ENCODE measurements around the gene PLAGL2. TPM values are rescaled to one million over a fixed set of nuclear protein-coding genes. Genes with fewer than 3 reads are reported as not detected.
"Not testable (repeated sequence)": the region's sequence is repeated elsewhere in the genome, so short reads cannot be mapped to it uniquely, and the experiment has no call there.

PLAGL2 gene
- polyA plus RNA-seq, 1 donor from 2014 or later, result 2.7 TPM

GRCh38 chr20:32248043-32248442 is 40.5 kb upstream of the PLAGL2 start:
- H3K9me3 ChIP-seq (ENCODE audit: low read length), result no peaks in the 10 kb centered on the region
- H3K4me2 ChIP-seq (ENCODE audit: low read length), result no peak overlapping the region
- no peak overlapping the region for H3K4me3 ChIP-seq (ENCODE audit: low read length)
- TF ChIP-seq REST (IDR thresholded peaks at IDR 0.05; ENCODE audit: borderline replicate concordance) (no peak), RAD21 (conservative IDR thresholded peaks at IDR 0.05) (no peak), MXI1 (conservative IDR thresholded peaks at IDR 0.05; ENCODE audit: poor library complexity, severe bottlenecking) (no peak), EP300 (conservative IDR thresholded peaks at IDR 0.05; ENCODE audit: poor library complexity, severe bottlenecking) (no peak), SMC3 (conservative IDR thresholded peaks at IDR 0.05; ENCODE audit: poor library complexity) (no peak), TAF1 (IDR thresholded peaks at IDR 0.05; ENCODE audit: low read depth) (no peak), POLR2AphosphoS5 (IDR thresholded peaks at IDR 0.05) (no peak), CTCF (IDR thresholded peaks at IDR 0.05; ENCODE audit: poor library complexity, severe bottlenecking) (no peak), EZH2 (IDR thresholded peaks at IDR 0.05; ENCODE audit: borderline replicate concordance, insufficient read depth, low read length, poor library complexity, severe bottlenecking) (no peak)
- no peak overlapping the region for H2AFZ ChIP-seq (ENCODE audit: low read depth, low read length)
- no peaks in the 10 kb centered on the region for H3F3A ChIP-seq (ENCODE audit: insufficient read depth, low read length, poor library complexity, severe bottlenecking)
- no peaks in the 10 kb centered on the region for H3K9me2 ChIP-seq (ENCODE audit: insufficient read depth, low read length)
- H3K36me3 ChIP-seq (ENCODE audit: insufficient read depth, low read length), result no peaks in the 10 kb centered on the region
- no peaks in the 10 kb centered on the region for H4K20me1 ChIP-seq (ENCODE audit: insufficient read depth)
- no peak overlapping the region for H3K9ac ChIP-seq (ENCODE audit: low read length)
- H3K27me3 ChIP-seq (ENCODE audit: insufficient read depth, low read depth, low read length), result no peaks in the 10 kb centered on the region
- H3K79me2 ChIP-seq (replicated peaks; ENCODE audit: insufficient read depth, low read length), result no peaks in the 10 kb centered on the region
- H3K27ac ChIP-seq (ENCODE audit: low read length), result no peak overlapping the region

- not testable (repeated sequence) for H3K27me3 ChIP-seq (ENCODE audit: insufficient read depth, low read depth, low read length)
Measured at GRCh38 chr20:32246208-32246607, 38.7 kb upstream of the PLAGL2 start.

DNA sequence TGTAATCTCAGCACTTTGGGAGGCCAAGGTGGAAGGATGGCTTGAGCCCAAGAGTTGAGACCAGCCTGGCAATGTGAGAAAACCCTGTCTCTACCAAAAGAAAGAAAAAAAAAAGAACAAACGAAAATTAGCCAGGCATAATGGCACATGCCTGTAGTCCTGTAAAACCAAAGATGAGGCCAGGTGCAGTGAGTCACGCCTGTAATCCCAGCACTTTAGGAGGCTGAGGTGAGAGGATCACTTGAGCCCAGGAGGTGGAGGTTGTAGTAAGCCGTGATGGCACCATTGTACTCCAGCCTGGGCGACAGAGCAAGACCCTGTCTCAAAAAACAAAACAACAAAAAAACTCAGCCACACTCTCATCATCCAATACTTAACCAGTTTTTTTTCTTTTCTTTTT is 37.4 kb upstream of the PLAGL2 start:
- Histone ChIP-seq H3K79me2 (replicated peaks; ENCODE audit: insufficient read depth, low read length) (no peaks in the 10 kb centered on the region), H2AFZ (ENCODE audit: low read depth, low read length) (no peak overlapping the region), H3K9me2 (ENCODE audit: insufficient read depth, low read length) (no peaks in the 10 kb centered on the region), H3K9ac (ENCODE audit: low read length) (no peak overlapping the region), H3K36me3 (ENCODE audit: insufficient read depth, low read length) (no peaks in the 10 kb centered on the region), H3F3A (ENCODE audit: insufficient read depth, low read length, poor library complexity, severe bottlenecking) (no peaks in the 10 kb centered on the region), H3K27ac (ENCODE audit: low read length) (no peak overlapping the region), H3K27me3 (ENCODE audit: insufficient read depth, low read depth, low read length) (no peaks in the 10 kb centered on the region), H3K9me3 (ENCODE audit: low read length) (no peaks in the 10 kb centered on the region), H4K20me1 (ENCODE audit: insufficient read depth) (no peaks in the 10 kb centered on the region), H3K4me2 (ENCODE audit: low read length) (no peak overlapping the region), H3K4me3 (ENCODE audit: low read length) (no peak overlapping the region)
- TF ChIP-seq POLR2AphosphoS5 (IDR thresholded peaks at IDR 0.05) (no peak), EZH2 (IDR thresholded peaks at IDR 0.05; ENCODE audit: borderline replicate concordance, insufficient read depth, low read length, poor library complexity, severe bottlenecking) (no peak), EP300 (conservative IDR thresholded peaks at IDR 0.05; ENCODE audit: poor library complexity, severe bottlenecking) (no peak), CTCF (IDR thresholded peaks at IDR 0.05; ENCODE audit: poor library complexity, severe bottlenecking) (no peak)

More at GRCh38 chr20:32246208-32246607, 38.7 kb upstream of the PLAGL2 start:
- H3K9me2 ChIP-seq (ENCODE audit: insufficient read depth, low read length); H3K9ac ChIP-seq (ENCODE audit: low read length); H3K79me2 ChIP-seq (replicated peaks; ENCODE audit: insufficient read depth, low read length); H3K27ac ChIP-seq (ENCODE audit: low read length); H2AFZ ChIP-seq (ENCODE audit: low read depth, low read length); H3K9me3 ChIP-seq (ENCODE audit: low read length); H3K4me2 ChIP-seq (ENCODE audit: low read length); H3K4me3 ChIP-seq (ENCODE audit: low read length); H3F3A ChIP-seq (ENCODE audit: insufficient read depth, low read length, poor library complexity, severe bottlenecking); H3K36me3 ChIP-seq (ENCODE audit: insufficient read depth, low read length); H4K20me1 ChIP-seq (ENCODE audit: insufficient read depth): not testable (repeated sequence)

Data from neural cell (in vitro differentiated cells).